GM10248 (cell line): ENCODE measurements around the gene CALHM1.
A peak's percentile ranks its signal among the peaks of the same experiment; 100 is the strongest.

Experiments used
- CTCF ChIA-PET: fragments of 300-600 bp; sonication (Branson Sonifier 250); formaldehyde crosslinking; extraction: SDS; loops from one replicate; lab custom pipeline; 2021; ENCODE audit warnings: antibody characterized with exemption; lab: Yijun Ruan, JAX
- POLR2A ChIA-PET: fragments of 350-650 bp; sonication (Branson Sonifier 250); formaldehyde crosslinking; extraction: SDS; loops from one replicate; lab custom pipeline; 2020; ENCODE audit warnings: antibody characterized with exemption; lab: Yijun Ruan, JAX
- DNase-seq: peaks from one replicate; pipeline ENCODE4 v3.0.0; 2012; ENCODE audit errors: extremely low spot score
- TF ChIP-seq, protein P1 (sequence below): IDR thresholded peaks from 2 replicates; pipeline ENCODE4 v1.5.1; 2012; ENCODE audit warnings: mild to moderate bottlenecking, low read depth; ENCODE audit errors: extremely low read depth, missing control alignments, control extremely low read depth

The CALHM1 gene

DNA sequence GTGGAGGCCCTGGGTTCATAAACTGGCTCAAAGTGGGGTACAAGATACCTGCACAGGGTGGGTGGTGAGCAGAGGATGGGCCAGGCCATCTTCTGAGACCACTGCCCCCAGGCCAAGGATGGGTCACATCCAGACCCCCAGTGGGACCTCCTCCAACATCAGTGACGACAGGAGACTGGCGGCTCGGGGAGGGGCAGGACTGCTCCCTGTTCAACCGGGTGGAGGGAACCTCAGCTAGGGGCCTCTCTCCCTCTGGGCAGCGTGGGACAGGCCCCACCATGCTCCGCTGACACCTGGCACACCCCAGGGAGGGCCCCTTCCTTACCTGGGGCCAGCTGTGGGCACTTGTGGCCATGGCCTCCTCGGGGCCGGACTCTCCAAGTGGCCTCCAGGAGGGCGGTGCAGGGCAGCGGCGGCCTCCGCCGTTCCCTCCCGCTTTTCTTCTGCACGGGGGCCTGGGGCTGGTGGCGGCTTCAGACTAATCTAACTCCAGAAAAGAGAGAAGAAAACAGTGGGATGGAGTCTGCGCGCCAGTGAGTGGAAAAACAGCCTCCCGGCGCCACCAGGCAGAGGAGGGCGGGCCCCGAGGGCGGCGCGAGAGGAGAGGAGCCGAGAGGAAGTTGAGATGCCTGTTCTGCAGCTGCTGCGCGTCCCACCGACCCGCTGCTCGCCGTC lies 6.7 kb downstream of the CALHM1 start, which contains the start of gene CALHM2:
Gene CALHM2, minus strand, starts transcription at position 540 of the 675 bp plus-strand sequence. CDS start 2,429 bp downstream, outside the sequence.
- DNase-seq: peak; percentile 89
- TF ChIP-seq, protein P1, sequence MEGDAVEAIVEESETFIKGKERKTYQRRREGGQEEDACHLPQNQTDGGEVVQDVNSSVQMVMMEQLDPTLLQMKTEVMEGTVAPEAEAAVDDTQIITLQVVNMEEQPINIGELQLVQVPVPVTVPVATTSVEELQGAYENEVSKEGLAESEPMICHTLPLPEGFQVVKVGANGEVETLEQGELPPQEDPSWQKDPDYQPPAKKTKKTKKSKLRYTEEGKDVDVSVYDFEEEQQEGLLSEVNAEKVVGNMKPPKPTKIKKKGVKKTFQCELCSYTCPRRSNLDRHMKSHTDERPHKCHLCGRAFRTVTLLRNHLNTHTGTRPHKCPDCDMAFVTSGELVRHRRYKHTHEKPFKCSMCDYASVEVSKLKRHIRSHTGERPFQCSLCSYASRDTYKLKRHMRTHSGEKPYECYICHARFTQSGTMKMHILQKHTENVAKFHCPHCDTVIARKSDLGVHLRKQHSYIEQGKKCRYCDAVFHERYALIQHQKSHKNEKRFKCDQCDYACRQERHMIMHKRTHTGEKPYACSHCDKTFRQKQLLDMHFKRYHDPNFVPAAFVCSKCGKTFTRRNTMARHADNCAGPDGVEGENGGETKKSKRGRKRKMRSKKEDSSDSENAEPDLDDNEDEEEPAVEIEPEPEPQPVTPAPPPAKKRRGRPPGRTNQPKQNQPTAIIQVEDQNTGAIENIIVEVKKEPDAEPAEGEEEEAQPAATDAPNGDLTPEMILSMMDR: no peak
- ChIA-PET POLR2A (interaction anchor here (0.6 kb wide), 2 partner anchors 39 to 669 kb away, joined by 4 read pairs; no protein-coding TSS in a partner anchor), CTCF (interaction anchor here (1.1 to 6.3 kb wide), 11 partner anchors 10 to 41 kb away, joined by 3 to 42 read pairs (median 4); partner anchors contain the start of gene NEURL1)

DNA sequence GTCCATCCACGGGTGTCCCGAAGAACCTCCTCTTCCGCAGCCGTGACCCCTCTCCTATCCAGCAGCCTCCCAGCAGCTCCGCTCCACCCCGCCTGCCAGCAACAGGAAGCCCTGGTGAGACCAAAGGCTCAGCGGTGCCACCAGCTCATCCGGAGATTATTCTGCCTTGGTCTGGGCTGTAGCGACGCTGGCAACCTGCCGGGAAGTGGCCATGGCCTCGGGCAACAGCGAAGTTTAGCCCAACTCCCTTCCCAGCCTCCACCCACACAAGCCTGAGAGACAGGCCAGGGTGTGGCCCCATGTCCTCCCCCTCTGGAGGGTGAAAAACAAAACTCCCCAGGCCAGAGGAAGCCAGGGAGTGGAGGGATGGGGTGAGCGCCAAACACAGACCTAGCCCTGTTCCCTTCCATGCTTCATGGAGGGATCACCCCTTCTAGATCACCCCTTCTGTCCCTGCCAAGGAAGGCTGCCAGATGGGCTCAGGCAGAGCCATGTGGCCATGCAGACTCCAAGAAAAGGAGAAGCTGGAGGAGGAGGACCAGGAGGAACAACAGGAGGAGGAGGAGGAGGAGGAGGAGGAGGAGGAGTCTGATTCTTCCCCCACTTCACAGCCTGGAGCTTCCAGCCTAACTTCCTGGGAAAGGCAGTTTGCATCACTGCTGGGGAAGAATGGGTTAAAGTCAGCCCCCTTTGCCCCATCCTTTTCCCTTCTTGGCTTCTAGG lies 7.4 kb downstream of the CALHM1 start:
- TF ChIP-seq, protein P1: no peak
- POLR2A ChIA-PET: interaction anchor here (0.6 kb wide), 1 partner anchor 40 kb away, joined by 4 read pairs; no protein-coding TSS in a partner anchor
- CTCF ChIA-PET: interaction anchor here (0.7 to 6.3 kb wide), 8 partner anchors 11 to 35 kb away, joined by 3 to 42 read pairs (median 4); no protein-coding TSS in a partner anchor
- peak; percentile 53 for DNase-seq

DNA sequence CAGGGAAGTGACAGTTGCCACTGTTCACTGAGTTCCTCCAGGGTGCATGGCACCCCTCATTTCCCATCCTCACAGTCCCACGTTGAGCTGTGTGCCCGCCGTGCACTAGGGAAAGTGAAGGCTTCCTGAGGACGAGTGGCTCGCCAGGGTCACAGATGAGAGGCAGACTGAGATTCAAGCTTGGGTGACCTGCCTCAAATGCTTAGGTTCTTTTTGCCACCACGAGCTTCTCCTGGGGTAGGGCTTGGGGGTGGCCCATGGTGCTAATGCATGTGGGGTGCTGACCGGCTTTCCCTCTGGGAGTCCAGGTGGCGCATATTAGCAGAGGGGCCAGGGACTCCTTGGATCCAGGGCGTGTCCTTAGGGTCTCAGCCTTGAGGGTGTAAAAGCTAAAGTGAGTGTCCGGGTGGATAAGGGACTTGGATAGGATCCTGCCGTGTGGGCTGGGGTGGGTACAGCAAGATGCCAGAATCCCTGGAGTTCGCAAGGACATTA lies 8.5 kb downstream of the CALHM1 start:
- CTCF ChIA-PET: interaction anchor here (0.8 to 6.3 kb wide), 6 partner anchors 12 to 36 kb away, joined by 3 to 42 read pairs (median 4); no protein-coding TSS in a partner anchor
- POLR2A ChIA-PET: no interaction called here
- TF ChIP-seq, protein P1: no peak
- no peak for DNase-seq

DNA sequence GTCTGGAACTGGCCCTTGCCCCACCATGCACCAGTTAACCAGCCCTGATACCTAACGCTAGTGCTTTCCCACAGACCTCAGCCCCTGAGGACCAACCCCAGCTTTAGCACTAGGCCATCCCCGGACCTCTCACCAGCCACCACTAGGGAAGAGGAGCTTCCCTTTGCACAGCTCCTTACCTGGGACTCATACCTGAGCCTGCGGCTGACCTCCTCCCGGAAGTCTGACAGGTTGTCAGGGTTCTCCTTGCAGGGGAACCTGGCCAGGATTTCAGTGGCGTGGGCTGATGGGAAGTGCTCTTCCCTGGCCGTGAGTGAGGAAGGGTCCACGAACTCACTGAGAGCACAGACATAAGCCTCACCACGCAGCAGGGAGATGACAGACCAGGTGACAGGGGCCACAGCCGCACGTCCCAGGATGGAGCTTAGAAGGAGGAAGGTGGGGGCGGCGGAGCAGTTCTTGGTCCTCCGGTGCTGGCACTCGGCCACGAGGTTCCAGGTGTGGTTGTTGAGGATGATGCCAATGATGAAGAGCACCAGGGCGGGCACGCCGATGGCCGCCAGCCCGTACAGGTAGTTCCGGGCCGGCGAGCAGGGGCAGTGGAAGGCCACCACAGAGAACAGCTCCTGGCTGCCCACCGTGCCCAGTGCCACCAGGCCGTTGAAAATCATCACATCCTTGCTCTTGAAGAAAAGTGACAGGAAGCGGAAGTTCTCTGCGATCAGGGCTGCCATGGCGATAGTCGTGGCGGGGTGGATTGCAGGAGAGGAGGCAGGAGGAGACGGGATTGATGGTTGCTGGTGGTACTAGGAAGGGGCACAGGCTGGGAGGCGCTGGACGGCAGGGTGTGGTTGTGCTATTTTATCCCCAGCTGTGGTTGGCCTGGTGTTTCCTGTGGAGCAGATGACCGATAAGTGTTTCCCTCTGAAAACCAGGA lies 9.2 kb downstream of the CALHM1 start:
- DNase-seq: no peak
- ChIA-PET CTCF (interaction anchor here (0.8 to 6.3 kb wide), 6 partner anchors 13 to 36 kb away, joined by 3 to 42 read pairs (median 4); no protein-coding TSS in a partner anchor), POLR2A (no interaction called here)
- TF ChIP-seq, protein P1: no peak

DNA sequence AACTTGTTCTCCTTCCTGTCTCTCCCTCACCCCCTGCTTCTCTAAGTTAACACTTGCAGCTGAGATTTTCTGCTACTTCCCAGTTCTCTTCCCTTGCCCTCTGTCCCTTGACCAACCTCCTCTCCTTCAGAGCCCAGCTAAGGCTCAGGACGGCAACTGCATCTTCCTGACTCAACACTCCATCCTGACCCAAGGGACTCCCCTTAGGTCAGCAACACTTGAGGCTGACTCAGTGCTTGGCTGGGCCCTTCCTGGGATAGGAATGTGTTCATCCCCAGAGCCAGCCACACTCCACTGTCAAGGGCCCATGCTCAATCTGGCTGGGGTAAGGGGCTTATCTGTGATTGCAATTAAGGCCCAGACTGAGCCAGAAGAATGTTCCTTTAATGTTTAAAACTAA lies 10.0 kb downstream of the CALHM1 start:
- no peak for DNase-seq
- TF ChIP-seq, protein P1: no peak
- CTCF ChIA-PET: interaction anchor here (1.2 to 6.3 kb wide), 3 partner anchors 27 to 37 kb away, joined by 5 to 42 read pairs (median 30); no protein-coding TSS in a partner anchor
- POLR2A ChIA-PET: no interaction called here
